Gastroesophageal sphincter (tissue), 4 donors: ENCODE results near the gene IRF1. TPM values are rescaled to one million over a fixed set of nuclear protein-coding genes. Genes with fewer than 3 reads are reported as not detected.
A peak's percentile ranks its signal among the peaks of the same experiment; 100 is the strongest.

Experiments
- ATAC-seq: fragments of 150-250 bp; one replicate; pipeline ENCODE4 v1.9.1; 2016; ENCODE audit warnings: mild to moderate bottlenecking, moderate library complexity
- H3K27ac ChIP-seq, 4 donors: fragments of 200-600 bp; sonication (generic) in 3 of 4; 1 replicate in 3 of 4; 2 replicates in 1 of 4; pipeline ENCODE4 v1.5.1; 2016 to 2019
- H3K27me3 ChIP-seq: fragments of 200-600 bp; sonication (generic); one replicate; pipeline ENCODE4 v1.5.1; 2019
- H3K36me3 ChIP-seq, 2 donors: fragments of 200-600 bp; sonication (generic); one replicate each; pipeline ENCODE4 v1.5.1; 2019; ENCODE audit warnings: control low read depth in 1 of 2
- H3K4me1 ChIP-seq, 3 donors: fragments of 200-600 bp; sonication (generic); 1 replicate in 2 of 3; 2 replicates in 1 of 3; pipeline ENCODE4 v1.5.1; 2016 to 2019; ENCODE audit warnings: control low read depth in 2 of 3
- H3K4me3 ChIP-seq, 2 donors: fragments of 200-600 bp; sonication (generic); one replicate each; pipeline ENCODE4 v1.5.1; 2019; ENCODE audit warnings: mild to moderate bottlenecking in 1 of 2, moderate library complexity in 1 of 2
- H3K9me3 ChIP-seq, 3 donors: fragments of 200-600 bp; sonication (generic); one replicate each; pipeline ENCODE4 v1.5.1; 2017 to 2019; ENCODE audit warnings: control low read depth in 2 of 3
- CTCF ChIP-seq, 4 experiments: fragments of 200-600 bp in 2 of 4; fragments of 450-650 bp in 2 of 4; sonication (generic) in 1 of 4; IDR thresholded peaks; one replicate each; pipeline ENCODE4 v1.5.1; 2017 to 2019; ENCODE audit warnings: antibody characterized with exemption in 4 of 4, mild to moderate bottlenecking in 2 of 4, moderate library complexity in 2 of 4
- EP300 ChIP-seq: sonication (generic); formaldehyde crosslinking; IDR thresholded peaks from one replicate; pipeline ENCODE4 v1.6.1; 2017; ENCODE audit warnings: antibody characterized with exemption, mild to moderate bottlenecking
- POLR2A ChIP-seq, 2 donors: fragments of 450-650 bp; IDR thresholded peaks; one replicate each; pipeline ENCODE4 v1.6.1; 2017; ENCODE audit warnings: antibody characterized with exemption in 2 of 2, mild to moderate bottlenecking in 2 of 2, moderate library complexity in 1 of 2
- POLR2AphosphoS5 ChIP-seq: sonication (generic); formaldehyde crosslinking; IDR thresholded peaks from one replicate; pipeline ENCODE4 v1.6.1; 2017; ENCODE audit warnings: antibody characterized with exemption
- WGBS, 2 donors: methylation state at CpG; one replicate each; pipeline ENCODE4 v1.1.5; 2018; ENCODE audit warnings: low coverage in 1 of 2; 5-methylcytosine and 5-hydroxymethylcytosine counted together
- total RNA-seq, 4 donors: library from RNA; depleted of rRNA; stranded (reverse); fragments of >200 nt; gene quantifications; one replicate each; pipeline ENCODE4 v1.1.0, GENCODE V29; 2016

Gene IRF1
- total RNA-seq, 4 donors from 2014 or later: 10.9 to 74.3 (median 19.4) TPM

GRCh38 chr5:132501961-132502931 is 11.7 kb upstream of the IRF1 start:
- TF ChIP-seq POLR2AphosphoS5: no peak
- TF ChIP-seq POLR2A (IDR thresholded peaks at IDR 0.05): no peak
- TF ChIP-seq EP300: no peak
- TF ChIP-seq CTCF (IDR thresholded peaks at IDR 0.05): no peak
- WGBS, 2 donors: 68% methylated on average over 2 of the region's 10 CpGs; no CpG with 5 or more reads in 1 of the 2 donors

GRCh38 chr5:132501629-132501956 is 11.0 kb upstream of the IRF1 start:
- no peak for TF ChIP-seq POLR2AphosphoS5
- no peak for TF ChIP-seq EP300
- TF ChIP-seq CTCF (IDR thresholded peaks at IDR 0.05): no peak
- no peak for TF ChIP-seq POLR2A (IDR thresholded peaks at IDR 0.05)
- no peak overlapping the region for H3K4me3 ChIP-seq
- H3K27me3 ChIP-seq: no peaks in the 10 kb centered on the region
- H3K4me1 ChIP-seq: peaks cover 9 to 68% (median 26%) of the 10 kb centered on the region in 3 donors
- no peaks in the 10 kb centered on the region for H3K9me3 ChIP-seq
- peak overlapping the region in 3 of 4 donors; percentile 97 to 99 (median 98) for H3K27ac ChIP-seq
- H3K36me3 ChIP-seq: no peaks in the 10 kb centered on the region
- ATAC-seq: no peak
- 0 to 64% methylated on average over 1 to 2 of the region's 4 CpGs for WGBS, 2 donors

More at GRCh38 chr5:132501961-132502931, 11.7 kb upstream of the IRF1 start:
- Histone ChIP-seq H3K4me1 (peaks cover 11 to 63% (median 22%) of the 10 kb centered on the region in 3 donors), H3K27me3 (no peaks in the 10 kb centered on the region), H3K36me3 (no peaks in the 10 kb centered on the region), H3K9me3 (no peaks in the 10 kb centered on the region), H3K4me3 (no peak overlapping the region), H3K27ac (peak overlapping the region in 3 of 4 donors; percentile 97 to 99 (median 98))
- no peak for ATAC-seq

GRCh38 chr5:132500931-132501628 is 10.5 kb upstream of the IRF1 start:
- H3K4me1 ChIP-seq: peaks cover 7 to 67% (median 22%) of the 10 kb centered on the region in 3 donors
- peak overlapping the region in 3 of 4 donors; percentile 97 to 99 (median 98) for H3K27ac ChIP-seq
- no peaks in the 10 kb centered on the region for H3K27me3 ChIP-seq
- ATAC-seq: no peak
- WGBS, 2 donors: 70 to 80% methylated on average over 2 to 4 of the region's 6 CpGs
- H3K9me3 ChIP-seq: no peaks in the 10 kb centered on the region
- no peaks in the 10 kb centered on the region for H3K36me3 ChIP-seq
- TF ChIP-seq POLR2AphosphoS5: no peak
- TF ChIP-seq POLR2A (IDR thresholded peaks at IDR 0.05): no peak
- TF ChIP-seq EP300: no peak
- TF ChIP-seq CTCF (IDR thresholded peaks at IDR 0.05): peak; percentile 86 to 92 (median 89)
- H3K4me3 ChIP-seq: no peak overlapping the region

- 100% methylated on average over 1 of the region's 6 CpGs; no CpG with 5 or more reads in 1 of the 2 donors for WGBS, 2 donors
- peaks cover 2 to 65% (median 20%) of the 10 kb centered on the region in 3 donors for H3K4me1 ChIP-seq
These were observed 9.8 kb upstream of the IRF1 start for GRCh38 chr5:132500244-132500930.

More at GRCh38 chr5:132500244-132500930, 9.8 kb upstream of the IRF1 start:
- H3K36me3 ChIP-seq: no peaks in the 10 kb centered on the region
- TF ChIP-seq EP300 (no peak), POLR2AphosphoS5 (no peak), CTCF (IDR thresholded peaks at IDR 0.05) (no peak), POLR2A (IDR thresholded peaks at IDR 0.05) (no peak)
- H3K4me3 ChIP-seq: no peak overlapping the region
- peak overlapping the region in 3 of 4 donors; percentile 97 to 99 (median 98) for H3K27ac ChIP-seq
- H3K27me3 ChIP-seq: no peaks in the 10 kb centered on the region
- H3K9me3 ChIP-seq: no peaks in the 10 kb centered on the region
- no peak for ATAC-seq
